Suprapubic skin (tissue), 4 donors: ENCODE data around the gene LRP6. TPM values are rescaled to one million over a fixed set of nuclear protein-coding genes. Genes with fewer than 3 reads are reported as not detected.
"Not testable (repeated sequence)": the region's sequence is repeated elsewhere in the genome, so short reads cannot be mapped to it uniquely, and the experiment has no call there.

Experiments used
- DNase-seq, 2 donors: peaks; one replicate each; pipeline ENCODE4 v3.0.0-alpha.2; 2019; ENCODE audit warnings: low spot score in 2 of 2
- H3K27ac ChIP-seq: fragments of 200-600 bp; sonication (generic); one replicate; pipeline ENCODE4 v1.5.1; 2019
- H3K27me3 ChIP-seq: fragments of 200-600 bp; sonication (generic); one replicate; pipeline ENCODE4 v1.5.1; 2019
- H3K36me3 ChIP-seq: fragments of 200-600 bp; sonication (generic); one replicate; pipeline ENCODE4 v1.5.1; 2019
- H3K4me1 ChIP-seq: fragments of 200-600 bp; sonication (generic); one replicate; pipeline ENCODE4 v1.5.1; 2019
- H3K4me3 ChIP-seq: fragments of 200-600 bp; sonication (generic); one replicate; pipeline ENCODE4 v1.5.1; 2019; ENCODE audit warnings: mild to moderate bottlenecking
- H3K9me3 ChIP-seq: fragments of 200-600 bp; sonication (generic); one replicate; pipeline ENCODE4 v1.5.1; 2019
- CTCF ChIP-seq, 2 donors: fragments of 200-600 bp in 1 of 2; fragments of 450-650 bp in 1 of 2; sonication (generic) in 1 of 2; IDR thresholded peaks; one replicate each; pipeline ENCODE4 v1.5.1; 2016 to 2019; ENCODE audit warnings: antibody characterized with exemption in 2 of 2, mild to moderate bottlenecking in 1 of 2, moderate library complexity in 1 of 2
- EP300 ChIP-seq: sonication (generic); formaldehyde crosslinking; IDR thresholded peaks from one replicate; pipeline ENCODE4 v1.6.1; 2017; ENCODE audit warnings: antibody characterized with exemption
- POLR2A ChIP-seq, 2 donors: fragments of 450-650 bp; IDR thresholded peaks; one replicate each; pipeline ENCODE4 v1.6.1; 2017; ENCODE audit warnings: antibody characterized with exemption in 2 of 2, mild to moderate bottlenecking in 2 of 2, moderate library complexity in 2 of 2
- POLR2AphosphoS5 ChIP-seq, 3 donors: sonication (generic); formaldehyde crosslinking; IDR thresholded peaks; one replicate each; pipeline ENCODE4 v1.6.1; 2017; ENCODE audit warnings: antibody characterized with exemption in 3 of 3
- WGBS: methylation state at CpG from one replicate; pipeline ENCODE4 v1.1.5; 2018; 5-methylcytosine and 5-hydroxymethylcytosine counted together
- total RNA-seq, 4 donors: library from RNA; depleted of rRNA; stranded (reverse); fragments of >200 nt; gene quantifications; one replicate each; pipeline ENCODE4 v1.1.0, GENCODE V29; 2016

LRP6 gene
- total RNA-seq, 4 donors from 2014 or later, result 13.3 to 39.9 (median 33.9) TPM

GRCh38 chr12:12123036-12123604 is 143.7 kb downstream of the LRP6 start:
- WGBS, result 81% methylated on average over 3 of the region's 3 CpGs
- H3K27ac ChIP-seq, result no peak overlapping the region
- TF ChIP-seq POLR2AphosphoS5 (IDR thresholded peaks at IDR 0.05) (no peak), CTCF (IDR thresholded peaks at IDR 0.05) (no peak), POLR2A (IDR thresholded peaks at IDR 0.05) (no peak), EP300 (no peak)
- no peaks in the 10 kb centered on the region for H3K27me3 ChIP-seq
- H3K36me3 ChIP-seq, result peaks cover 40% of the 10 kb centered on the region
- no peak overlapping the region for H3K4me3 ChIP-seq
- H3K9me3 ChIP-seq, result no peaks in the 10 kb centered on the region
- H3K4me1 ChIP-seq, result no peaks in the 10 kb centered on the region
- no peak for DNase-seq

GRCh38 chr12:12121061-12121460 is 145.8 kb downstream of the LRP6 start:
- H3K36me3 ChIP-seq, result peaks cover 36% of the 10 kb centered on the region
- WGBS, result 89% methylated on average over 5 of the region's 5 CpGs
- TF ChIP-seq POLR2AphosphoS5 (IDR thresholded peaks at IDR 0.05), result no peak
- TF ChIP-seq CTCF (IDR thresholded peaks at IDR 0.05), result no peak
- no peak for TF ChIP-seq POLR2A (IDR thresholded peaks at IDR 0.05)
- TF ChIP-seq EP300, result no peak
- no peaks in the 10 kb centered on the region for H3K9me3 ChIP-seq
- no peaks in the 10 kb centered on the region for H3K4me1 ChIP-seq
- no peak overlapping the region for H3K27ac ChIP-seq
- H3K4me3 ChIP-seq, result no peak overlapping the region
- no peak for DNase-seq
- no peaks in the 10 kb centered on the region for H3K27me3 ChIP-seq

- Histone ChIP-seq H3K27me3 (no peaks in the 10 kb centered on the region), H3K27ac (no peak overlapping the region), H3K4me1 (no peaks in the 10 kb centered on the region), H3K4me3 (no peak overlapping the region), H3K36me3 (peaks cover 17% of the 10 kb centered on the region), H3K9me3 (no peaks in the 10 kb centered on the region)
- 96% methylated on average over 2 of the region's 2 CpGs for WGBS
- DNase-seq, result no peak
- TF ChIP-seq CTCF (IDR thresholded peaks at IDR 0.05) (no peak), EP300 (no peak), POLR2A (IDR thresholded peaks at IDR 0.05) (no peak), POLR2AphosphoS5 (IDR thresholded peaks at IDR 0.05) (no peak)
Measured at GRCh38 chr12:12116677-12117076, 150.2 kb downstream of the LRP6 start.

- no peaks in the 10 kb centered on the region for H3K4me1 ChIP-seq
- 55% methylated on average over 4 of the region's 4 CpGs for WGBS
- H3K36me3 ChIP-seq, result peaks cover 6% of the 10 kb centered on the region
- TF ChIP-seq POLR2AphosphoS5 (IDR thresholded peaks at IDR 0.05), result no peak
- TF ChIP-seq POLR2A (IDR thresholded peaks at IDR 0.05), result no peak
- TF ChIP-seq CTCF (IDR thresholded peaks at IDR 0.05), result no peak
- TF ChIP-seq EP300, result no peak
- no peak for DNase-seq
- H3K27ac ChIP-seq, result no peak overlapping the region
- H3K27me3 ChIP-seq, result no peaks in the 10 kb centered on the region
- no peaks in the 10 kb centered on the region for H3K9me3 ChIP-seq
- no peak overlapping the region for H3K4me3 ChIP-seq
Measured at GRCh38 chr12:12115514-12115913, 151.3 kb downstream of the LRP6 start.

GRCh38 chr12:12110923-12111555 is 155.8 kb downstream of the LRP6 start:
- H3K27me3 ChIP-seq, H3K27ac ChIP-seq, H3K36me3 ChIP-seq, DNase-seq, H3K4me3 ChIP-seq, H3K9me3 ChIP-seq, H3K4me1 ChIP-seq: not testable (repeated sequence)
- 97% methylated on average over 37 of the region's 37 CpGs for WGBS
